HEK293 (cell line): ENCODE results near the gene MDGA2.

Source experiments
- CTCF ChIA-PET: fragments of 350-600 bp; formaldehyde crosslinking; extraction: SDS; loops from one replicate; lab custom pipeline; 2021; ENCODE audit warnings: antibody characterized with exemption; lab: Yijun Ruan, JAX
- POLR2A ChIA-PET: fragments of 300-600 bp; formaldehyde crosslinking; extraction: SDS; loops from one replicate; lab custom pipeline; 2020; ENCODE audit warnings: antibody characterized with exemption, inconsistent platforms; lab: Yijun Ruan, JAX
- H3K27ac ChIP-seq: fragments of 200-500 bp; sonication (Bioruptor generic); 2 replicates; pipeline ENCODE4 v1.5.1; 2014; ENCODE audit warnings: low read depth, low read length, control low read depth, inconsistent platforms; ENCODE audit errors: extremely low read depth
- H3K36me3 ChIP-seq, 2 experiments: fragments of 200-500 bp in 1 of 2; sonication (Bioruptor generic) in 1 of 2; 1 replicate in 1 of 2; 2 replicates in 1 of 2; pipeline ENCODE4 v1.5.1; 2014 to 2017; ENCODE audit warnings: inconsistent platforms in 2 of 2, low read length in 2 of 2; ENCODE audit not compliant: control insufficient read depth in 2 of 2, insufficient read depth in 1 of 2
- H3K4me1 ChIP-seq: fragments of 200-500 bp; sonication (Bioruptor generic); 2 replicates; pipeline ENCODE4 v1.5.1; 2014; ENCODE audit warnings: mild to moderate bottlenecking, low read length, inconsistent platforms; ENCODE audit not compliant: control insufficient read depth, insufficient read depth
- H3K4me3 ChIP-seq: 2 replicates; pipeline ENCODE4 v1.5.1; 2011; ENCODE audit warnings: low read depth, mild to moderate bottlenecking, control low read depth, low read length, moderate library complexity
- H3K9me3 ChIP-seq: fragments of 200-500 bp; sonication (Bioruptor generic); 2 replicates; pipeline ENCODE4 v1.5.1; 2014; ENCODE audit warnings: low read depth, low read length, inconsistent platforms; ENCODE audit not compliant: control insufficient read depth, insufficient read depth
- KLF16 ChIP-seq: fragments of 450-650 bp; formaldehyde crosslinking; IDR thresholded peaks from 2 replicates; pipeline ENCODE4 v1.5.1; 2017; ENCODE audit warnings: missing biosample characterization, missing genetic modification characterization
- KLF7 ChIP-seq: fragments of 450-650 bp; formaldehyde crosslinking; IDR thresholded peaks from 2 replicates; pipeline ENCODE4 v1.5.1; 2016; ENCODE audit warnings: missing biosample characterization, missing genetic modification characterization, borderline replicate concordance
- MYNN ChIP-seq: fragments of 450-650 bp; formaldehyde crosslinking; IDR thresholded peaks from 2 replicates; pipeline ENCODE4 v1.5.1; 2016; ENCODE audit warnings: missing biosample characterization, missing genetic modification characterization, borderline replicate concordance
- MZF1 ChIP-seq: fragments of 450-650 bp; formaldehyde crosslinking; IDR thresholded peaks from 2 replicates; pipeline ENCODE4 v1.5.1; 2017; ENCODE audit warnings: missing biosample characterization, missing genetic modification characterization, borderline replicate concordance
- REPIN1 ChIP-seq: fragments of 450-650 bp; formaldehyde crosslinking; IDR thresholded peaks from 2 replicates; pipeline ENCODE4 v1.5.1; 2017; ENCODE audit warnings: missing biosample characterization, missing genetic modification characterization, low read depth
- SETDB1 ChIP-seq: IDR thresholded peaks from one replicate; pipeline ENCODE4 v1.6.1; 2017; ENCODE audit warnings: mild to moderate bottlenecking, low read length, moderate library complexity, mixed read lengths; ENCODE audit not compliant: insufficient read length
- YY1 ChIP-seq: fragments of 450-650 bp; formaldehyde crosslinking; IDR thresholded peaks from 2 replicates; pipeline ENCODE4 v1.5.1; 2018; ENCODE audit warnings: missing biosample characterization, missing genetic modification characterization
- ZBTB48 ChIP-seq: fragments of 450-650 bp; formaldehyde crosslinking; IDR thresholded peaks from 2 replicates; pipeline ENCODE4 v1.5.1; 2016; ENCODE audit warnings: missing biosample characterization, missing genetic modification characterization
- ZBTB8A ChIP-seq: fragments of 450-650 bp; formaldehyde crosslinking; IDR thresholded peaks from 2 replicates; pipeline ENCODE4 v1.5.1; 2016; ENCODE audit warnings: missing biosample characterization, missing genetic modification characterization
- ZFP37 ChIP-seq: fragments of 450-650 bp; formaldehyde crosslinking; IDR thresholded peaks from 2 replicates; pipeline ENCODE4 v1.5.1; 2016; ENCODE audit warnings: missing biosample characterization, missing genetic modification characterization
- ZNF133 ChIP-seq: fragments of 450-650 bp; formaldehyde crosslinking; IDR thresholded peaks from 2 replicates; pipeline ENCODE4 v1.5.1; 2016; ENCODE audit warnings: missing biosample characterization, missing genetic modification characterization
- ZNF140 ChIP-seq: fragments of 450-650 bp; formaldehyde crosslinking; IDR thresholded peaks from 2 replicates; pipeline ENCODE4 v1.5.1; 2016; ENCODE audit warnings: missing biosample characterization, missing genetic modification characterization
- ZNF155 ChIP-seq: fragments of 450-650 bp; formaldehyde crosslinking; IDR thresholded peaks from 2 replicates; pipeline ENCODE4 v1.5.1; 2016; ENCODE audit warnings: missing biosample characterization, missing genetic modification characterization
- ZNF16 ChIP-seq: fragments of 450-650 bp; formaldehyde crosslinking; IDR thresholded peaks from 2 replicates; pipeline ENCODE4 v1.5.1; 2016; ENCODE audit warnings: low read depth, missing biosample characterization, missing genetic modification characterization
- ZNF184 ChIP-seq: fragments of 450-650 bp; IDR thresholded peaks from 2 replicates; pipeline ENCODE4 v1.5.1; 2018; ENCODE audit warnings: missing biosample characterization, mild to moderate bottlenecking, missing genetic modification characterization
- ZNF211 ChIP-seq: fragments of 450-650 bp; formaldehyde crosslinking; IDR thresholded peaks from 2 replicates; pipeline ENCODE4 v1.5.1; 2016; ENCODE audit warnings: low read depth, missing biosample characterization, missing genetic modification characterization
- ZNF214 ChIP-seq: fragments of 450-650 bp; formaldehyde crosslinking; IDR thresholded peaks from 2 replicates; pipeline ENCODE4 v1.5.1; 2017; ENCODE audit warnings: missing biosample characterization, mild to moderate bottlenecking, missing genetic modification characterization, borderline replicate concordance
- ZNF223 ChIP-seq: fragments of 450-650 bp; formaldehyde crosslinking; IDR thresholded peaks from 2 replicates; pipeline ENCODE4 v1.5.1; 2016; ENCODE audit warnings: missing biosample characterization, missing genetic modification characterization
- ZNF23 ChIP-seq: fragments of 450-650 bp; formaldehyde crosslinking; IDR thresholded peaks from 2 replicates; pipeline ENCODE4 v1.5.1; 2016; ENCODE audit warnings: missing biosample characterization, missing genetic modification characterization, borderline replicate concordance
- ZNF274 ChIP-seq, 2 experiments: fragments of 200-500 bp in 1 of 2; fragments of 450-650 bp in 1 of 2; sonication (Bioruptor generic) in 1 of 2; formaldehyde crosslinking in 1 of 2; IDR thresholded peaks; 2 replicates each; pipeline versions ENCODE4 v1.5.1 to v1.6.1; 2014 to 2016; ENCODE audit warnings: borderline replicate concordance in 1 of 2, inconsistent platforms in 1 of 2, low read length in 1 of 2, missing biosample characterization in 1 of 2, missing genetic modification characterization in 1 of 2
- ZNF37A ChIP-seq: fragments of 450-650 bp; IDR thresholded peaks from 2 replicates; pipeline ENCODE4 v1.5.1; 2018; ENCODE audit warnings: missing biosample characterization, missing genetic modification characterization
- ZNF449 ChIP-seq: fragments of 450-650 bp; formaldehyde crosslinking; IDR thresholded peaks from 2 replicates; pipeline ENCODE4 v1.5.1; 2017; ENCODE audit warnings: missing biosample characterization, mild to moderate bottlenecking, missing genetic modification characterization, moderate library complexity
- ZNF561 ChIP-seq: fragments of 450-650 bp; IDR thresholded peaks from 2 replicates; pipeline ENCODE4 v1.5.1; 2018; ENCODE audit warnings: missing biosample characterization, missing genetic modification characterization, borderline replicate concordance
- ZNF585B ChIP-seq: fragments of 450-650 bp; formaldehyde crosslinking; IDR thresholded peaks from 2 replicates; pipeline ENCODE4 v1.5.1; 2016; ENCODE audit warnings: missing biosample characterization, missing genetic modification characterization
- ZNF610 ChIP-seq: fragments of 450-650 bp; formaldehyde crosslinking; IDR thresholded peaks from 2 replicates; pipeline ENCODE4 v1.5.1; 2016; ENCODE audit warnings: missing biosample characterization, missing genetic modification characterization, borderline replicate concordance
- ZNF768 ChIP-seq: fragments of 450-650 bp; formaldehyde crosslinking; IDR thresholded peaks from 2 replicates; pipeline ENCODE4 v1.5.1; 2018; ENCODE audit warnings: missing biosample characterization, mild to moderate bottlenecking, missing genetic modification characterization
- ZNF777 ChIP-seq: fragments of 450-650 bp; formaldehyde crosslinking; IDR thresholded peaks from 2 replicates; pipeline ENCODE4 v1.5.1; 2017; ENCODE audit warnings: missing biosample characterization, missing genetic modification characterization, borderline replicate concordance
- ZSCAN5A ChIP-seq: fragments of 450-650 bp; formaldehyde crosslinking; IDR thresholded peaks from 2 replicates; pipeline ENCODE4 v1.5.1; 2016; ENCODE audit warnings: missing biosample characterization, missing genetic modification characterization
- ZXDB ChIP-seq: fragments of 450-650 bp; formaldehyde crosslinking; IDR thresholded peaks from 2 replicates; pipeline ENCODE4 v1.5.1; 2016; ENCODE audit warnings: missing biosample characterization, missing genetic modification characterization
- TF ChIP-seq, protein P1 (sequence below): fragments of 450-650 bp; formaldehyde crosslinking; IDR thresholded peaks from 2 replicates; pipeline ENCODE4 v1.5.1; 2016; ENCODE audit warnings: missing biosample characterization, missing genetic modification characterization

The MDGA2 gene

DNA sequence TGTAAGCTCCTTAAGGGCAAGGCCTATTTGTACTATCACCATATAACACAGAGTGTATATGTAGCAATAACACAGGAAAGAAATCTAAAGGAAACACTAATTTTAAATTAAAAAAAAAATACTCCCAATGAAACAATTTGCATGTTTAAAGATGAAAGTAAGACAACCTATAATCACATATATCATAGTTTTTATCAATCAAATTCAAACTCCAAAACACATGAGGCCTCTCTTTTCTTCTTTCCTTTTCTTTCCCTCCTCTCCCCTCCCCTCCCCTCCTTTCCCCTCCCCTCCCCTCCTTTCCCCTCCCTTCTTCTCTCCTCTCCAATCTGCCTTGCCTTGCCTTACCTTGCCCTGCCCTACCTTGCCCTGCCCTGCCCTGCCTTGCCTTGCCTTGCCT is 618.0 kb downstream of the MDGA2 start:
- POLR2A ChIA-PET: no interaction called here
- TF ChIP-seq KLF7 (tag by site-specific recombination) (no peak), ZNF184 (no peak), KLF16 (tag by site-specific recombination) (no peak), ZNF610 (tag by site-specific recombination) (no peak), ZSCAN5A (tag by site-specific recombination) (no peak), ZNF133 (tag by site-specific recombination) (no peak), ZFP37 (tag by site-specific recombination) (no peak), ZBTB48 (tag by site-specific recombination) (no peak), ZNF274 (IDR thresholded peaks at IDR 0.05; ENCODE audit: low read length) (no peak), ZNF274 (tag by site-specific recombination; IDR thresholded peaks at IDR 0.05; ENCODE audit: borderline replicate concordance) (no peak), ZNF16 (tag by site-specific recombination) (no peak), ZNF585B (no peak), ZNF214 (tag by site-specific recombination) (no peak), ZNF777 (tag by site-specific recombination) (no peak), MZF1 (tag by site-specific recombination) (no peak), ZBTB8A (tag by site-specific recombination) (no peak), REPIN1 (tag by site-specific recombination) (no peak)
- TF ChIP-seq, protein P1, sequence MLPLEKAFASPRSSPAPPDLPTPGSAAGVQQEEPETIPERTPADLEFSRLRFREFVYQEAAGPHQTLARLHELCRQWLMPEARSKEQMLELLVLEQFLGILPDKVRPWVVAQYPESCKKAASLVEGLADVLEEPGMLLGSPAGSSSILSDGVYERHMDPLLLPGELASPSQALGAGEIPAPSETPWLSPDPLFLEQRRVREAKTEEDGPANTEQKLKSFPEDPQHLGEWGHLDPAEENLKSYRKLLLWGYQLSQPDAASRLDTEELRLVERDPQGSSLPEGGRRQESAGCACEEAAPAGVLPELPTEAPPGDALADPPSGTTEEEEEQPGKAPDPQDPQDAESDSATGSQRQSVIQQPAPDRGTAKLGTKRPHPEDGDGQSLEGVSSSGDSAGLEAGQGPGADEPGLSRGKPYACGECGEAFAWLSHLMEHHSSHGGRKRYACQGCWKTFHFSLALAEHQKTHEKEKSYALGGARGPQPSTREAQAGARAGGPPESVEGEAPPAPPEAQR: no peak
- TF ChIP-seq, all 188 proteins: peak for 0

GRCh38 chr14:47044841-47045240 is 630.6 kb downstream of the MDGA2 start:
- H3K36me3 ChIP-seq: no peaks in the 10 kb centered on the region
- ChIA-PET POLR2A (no interaction called here), CTCF (no interaction called here)
- H3K27ac ChIP-seq: no peak overlapping the region
- H3K4me3 ChIP-seq: no peak overlapping the region
- H3K9me3 ChIP-seq: no peaks in the 10 kb centered on the region
- H3K4me1 ChIP-seq: no peaks in the 10 kb centered on the region
- TF ChIP-seq ZNF214 (tag by site-specific recombination): no peak
- no peak for TF ChIP-seq ZNF449 (tag by site-specific recombination)
- no peak for TF ChIP-seq ZNF23 (tag by site-specific recombination)
- TF ChIP-seq ZNF37A: no peak
- no peak for TF ChIP-seq ZNF140 (tag by site-specific recombination)
- no peak for TF ChIP-seq ZNF223
- no peak for TF ChIP-seq SETDB1
- no peak for TF ChIP-seq ZNF561 (tag by site-specific recombination)
- TF ChIP-seq ZNF155 (tag by site-specific recombination): no peak
- no peak for TF ChIP-seq ZNF768 (tag by site-specific recombination)
- no peak for TF ChIP-seq ZXDB (tag by site-specific recombination)
- TF ChIP-seq YY1 (tag by site-specific recombination): no peak
- TF ChIP-seq MYNN (tag by site-specific recombination): no peak
- no peak for TF ChIP-seq ZNF274 (IDR thresholded peaks at IDR 0.05; ENCODE audit: low read length)
- no peak for TF ChIP-seq ZNF274 (tag by site-specific recombination; IDR thresholded peaks at IDR 0.05; ENCODE audit: borderline replicate concordance)
- TF ChIP-seq ZNF211: no peak

More for the DNA sequence above, 618.0 kb downstream of the MDGA2 start:
- Histone ChIP-seq H3K4me3 (no peak overlapping the region), H3K9me3 (no peaks in the 10 kb centered on the region), H3K27ac (no peak overlapping the region), H3K36me3 (no peaks in the 10 kb centered on the region), H3K4me1 (no peaks in the 10 kb centered on the region)
- CTCF ChIA-PET: no interaction called here
